Tibial nerve (tissue), 4 donors: ENCODE results near the gene NTN5. TPM values are rescaled to one million over a fixed set of nuclear protein-coding genes. Genes with fewer than 3 reads are reported as not detected.

Experiments used
- DNase-seq, 2 donors: peaks; one replicate each; pipeline ENCODE4 v3.0.0-alpha.2; 2019; ENCODE audit warnings: low spot score in 2 of 2
- H3K27ac ChIP-seq, 4 donors: fragments of 200-600 bp; sonication (generic) in 3 of 4; one replicate each; pipeline ENCODE4 v1.5.1; 2017 to 2019; ENCODE audit warnings: mild to moderate bottlenecking in 1 of 4
- H3K27me3 ChIP-seq, 2 donors: fragments of 200-600 bp; sonication (generic) in 1 of 2; one replicate each; pipeline versions ENCODE4 v1.5.1 to v1.6.0; 2017 to 2019
- H3K36me3 ChIP-seq, 3 donors: fragments of 200-600 bp; sonication (generic); one replicate each; pipeline ENCODE4 v1.5.1; 2018 to 2019
- H3K4me1 ChIP-seq, 4 donors: fragments of 200-600 bp; sonication (generic) in 3 of 4; one replicate each; pipeline ENCODE4 v1.5.1; 2017 to 2019
- H3K4me3 ChIP-seq, 4 donors: fragments of 200-600 bp; sonication (generic) in 3 of 4; one replicate each; pipeline ENCODE4 v1.5.1; 2017 to 2019; ENCODE audit warnings: mild to moderate bottlenecking in 1 of 4, moderate library complexity in 1 of 4
- H3K9me3 ChIP-seq, 4 donors: fragments of 200-600 bp; sonication (generic) in 3 of 4; one replicate each; pipeline ENCODE4 v1.5.1; 2017 to 2019
- CTCF ChIP-seq, 5 experiments: fragments of 200-600 bp in 3 of 5; fragments of 450-650 bp in 2 of 5; sonication (generic) in 3 of 5; IDR thresholded peaks; one replicate each; pipeline ENCODE4 v1.5.1; 2016 to 2019; ENCODE audit warnings: antibody characterized with exemption in 5 of 5, mild to moderate bottlenecking in 3 of 5, moderate library complexity in 2 of 5
- EP300 ChIP-seq, 2 donors: sonication (generic); formaldehyde crosslinking; IDR thresholded peaks; one replicate each; pipeline ENCODE4 v1.6.1; 2017; ENCODE audit warnings: antibody characterized with exemption in 2 of 2, mild to moderate bottlenecking in 1 of 2
- POLR2A ChIP-seq, 2 donors: fragments of 450-650 bp; IDR thresholded peaks; one replicate each; pipeline ENCODE4 v1.6.1; 2017; ENCODE audit warnings: antibody characterized with exemption in 2 of 2, mild to moderate bottlenecking in 2 of 2, moderate library complexity in 2 of 2
- WGBS, 2 donors: methylation state at CpG; one replicate each; pipeline ENCODE4 v1.1.5; 2018; 5-methylcytosine and 5-hydroxymethylcytosine counted together
- total RNA-seq, 4 donors: library from RNA; depleted of rRNA; stranded (reverse); fragments of >200 nt; gene quantifications; one replicate each; pipeline ENCODE4 v1.1.0, GENCODE V29; 2016

NTN5 gene
- total RNA-seq, 4 donors from 2014 or later = 0.78 to 6.9 (median 2.2) TPM

- Histone ChIP-seq H3K27me3 (no peaks in the 10 kb centered on the region), H3K9me3 (no peaks in the 10 kb centered on the region), H3K4me1 (peaks cover 0 to 13% (median 6%) of the 10 kb centered on the region in 4 donors), H3K36me3 (no peaks in the 10 kb centered on the region), H3K27ac (no peak overlapping the region), H3K4me3 (no peak overlapping the region)
- WGBS, 2 donors = 68 to 71% methylated on average over 4 of the region's 4 CpGs
- no peak for DNase-seq
- no peak for TF ChIP-seq POLR2A (IDR thresholded peaks at IDR 0.05)
- TF ChIP-seq CTCF (IDR thresholded peaks at IDR 0.05) = no peak
- TF ChIP-seq EP300 (IDR thresholded peaks at IDR 0.05) = no peak
Measured at GRCh38 chr19:48678201-48678600, 5.4 kb upstream of the NTN5 start.

GRCh38 chr19:48676887-48677286, 4.1 kb upstream of the NTN5 start:
- H3K4me1 ChIP-seq = peaks cover 0 to 11% (median 6%) of the 10 kb centered on the region in 4 donors
- H3K27ac ChIP-seq = no peak overlapping the region
- WGBS, 2 donors = 94 to 95% methylated on average over 13 of the region's 13 CpGs
- no peak for DNase-seq
- H3K27me3 ChIP-seq = no peaks in the 10 kb centered on the region
- H3K36me3 ChIP-seq = no peaks in the 10 kb centered on the region
- no peak overlapping the region for H3K4me3 ChIP-seq
- TF ChIP-seq POLR2A (IDR thresholded peaks at IDR 0.05) = no peak
- no peak for TF ChIP-seq EP300 (IDR thresholded peaks at IDR 0.05)
- TF ChIP-seq CTCF (IDR thresholded peaks at IDR 0.05) = no peak
- no peaks in the 10 kb centered on the region for H3K9me3 ChIP-seq

GRCh38 chr19:48676487-48676886, 3.7 kb upstream of the NTN5 start:
- no peak for DNase-seq
- H3K4me1 ChIP-seq = peaks cover 0 to 11% (median 6%) of the 10 kb centered on the region in 4 donors
- no peak for TF ChIP-seq POLR2A (IDR thresholded peaks at IDR 0.05)
- no peak for TF ChIP-seq EP300 (IDR thresholded peaks at IDR 0.05)
- no peak for TF ChIP-seq CTCF (IDR thresholded peaks at IDR 0.05)
- H3K9me3 ChIP-seq = no peaks in the 10 kb centered on the region
- WGBS, 2 donors = 91 to 93% methylated on average over 17 of the region's 17 CpGs
- no peak overlapping the region for H3K4me3 ChIP-seq
- H3K27ac ChIP-seq = no peak overlapping the region
- no peaks in the 10 kb centered on the region for H3K27me3 ChIP-seq
- H3K36me3 ChIP-seq = no peaks in the 10 kb centered on the region

- no peaks in the 10 kb centered on the region for H3K27me3 ChIP-seq
- peak overlapping the region in 2 of 4 donors; percentile 31 to 60 for H3K27ac ChIP-seq
- no peaks in the 10 kb centered on the region for H3K9me3 ChIP-seq
- H3K4me1 ChIP-seq = peaks cover 0 to 11% (median 6%) of the 10 kb centered on the region in 4 donors
- DNase-seq = peak; percentile 74 to 93
- no peak overlapping the region for H3K4me3 ChIP-seq
- H3K36me3 ChIP-seq = no peaks in the 10 kb centered on the region
- 33 to 35% methylated on average over 27 to 28 of the region's 28 CpGs for WGBS, 2 donors
- TF ChIP-seq POLR2A (IDR thresholded peaks at IDR 0.05) (no peak), EP300 (IDR thresholded peaks at IDR 0.05) (peak in 1 of 2 donors; percentile 45), CTCF (IDR thresholded peaks at IDR 0.05) (peak; percentile 83 to 92 (median 89))
Measured at GRCh38 chr19:48674921-48675824, 2.4 kb upstream of the NTN5 start.

GRCh38 chr19:48674216-48674809, 1.5 kb upstream of the NTN5 start:
- 86% methylated on average over 19 of the region's 19 CpGs for WGBS, 2 donors
- Histone ChIP-seq H3K9me3 (no peaks in the 10 kb centered on the region), H3K27me3 (no peaks in the 10 kb centered on the region), H3K36me3 (no peaks in the 10 kb centered on the region), H3K27ac (no peak overlapping the region), H3K4me3 (no peak overlapping the region), H3K4me1 (peaks cover 0 to 11% (median 6%) of the 10 kb centered on the region in 4 donors)
- TF ChIP-seq CTCF (IDR thresholded peaks at IDR 0.05) (no peak), POLR2A (IDR thresholded peaks at IDR 0.05) (no peak), EP300 (IDR thresholded peaks at IDR 0.05) (no peak)
- no peak for DNase-seq
